ENCODE measurements around the gene NUTM1. TPM values are rescaled to one million over a fixed set of nuclear protein-coding genes. Genes with fewer than 3 reads are reported as not detected.
A peak's percentile ranks its signal among the peaks of the same experiment; 100 is the strongest.

The NUTM1 gene
- not detected for total RNA-seq

- Mint-ChIP-seq H3K9me3 (ENCODE audit: low read depth) (no peaks in the 10 kb centered on the region), H3K27ac (peak within 1 kb of the TSS; percentile 67), H3K4me1 (peaks cover 29% of the 10 kb centered on the region), H3K36me3 (peaks cover 23% of the 10 kb centered on the region), H3K27me3 (peaks cover 2% of the 10 kb centered on the region), H3K4me3 (no peak within 1 kb of the TSS)
- CTCF ChIA-PET: interaction anchor here (0.8 to 3.2 kb wide), 23 partner anchors 9 to 280 kb away, joined by 3 to 55 read pairs (median 4); partner anchors contain the start of genes KATNBL1 and LPCAT4
- ATAC-seq (peak; percentile 85), DNase-seq (peak; percentile 96)
Observed at GRCh38 chr15:34342737-34343575, at the start of gene NUTM1, which contains the start of gene NOP10. Gene NUTM1 (plus strand): TSS chr15:34343315. CDS start chr15:34343697, 382 bp downstream. Gene NOP10 (minus strand): TSS chr15:34343136. CDS start chr15:34343073, 63 bp downstream.

- H3K9me3 Mint-ChIP-seq (ENCODE audit: low read depth): no peaks in the 10 kb centered on the region
- no peak overlapping the region for H3K4me3 Mint-ChIP-seq
- DNase-seq (no peak), ATAC-seq (no peak)
- peaks cover 6% of the 10 kb centered on the region for H3K4me1 Mint-ChIP-seq
- no peak overlapping the region for H3K27ac Mint-ChIP-seq
- CTCF ChIA-PET: interaction anchor here (1.4 kb wide), 1 partner anchor 39 kb away, joined by 3 read pairs; no protein-coding TSS in a partner anchor
- H3K36me3 Mint-ChIP-seq: peaks cover 14% of the 10 kb centered on the region
- no peaks in the 10 kb centered on the region for H3K27me3 Mint-ChIP-seq
Observed at GRCh38 chr15:34297059-34297458, 46.1 kb upstream of the NUTM1 start.

GRCh38 chr15:34301058-34301457 lies 42.1 kb upstream of the NUTM1 start:
- CTCF ChIA-PET: no interaction called here
- no peak overlapping the region for H3K4me3 Mint-ChIP-seq
- H3K36me3 Mint-ChIP-seq: peaks cover 11% of the 10 kb centered on the region
- ATAC-seq (no peak), DNase-seq (no peak)
- no peaks in the 10 kb centered on the region for H3K27me3 Mint-ChIP-seq
- H3K9me3 Mint-ChIP-seq (ENCODE audit: low read depth): no peaks in the 10 kb centered on the region
- H3K27ac Mint-ChIP-seq: no peak overlapping the region
- H3K4me1 Mint-ChIP-seq: peaks cover 3% of the 10 kb centered on the region

- Mint-ChIP-seq H3K36me3 (peaks cover 18% of the 10 kb centered on the region), H3K4me1 (peaks cover 7% of the 10 kb centered on the region), H3K9me3 (ENCODE audit: low read depth) (no peaks in the 10 kb centered on the region), H3K4me3 (no peak overlapping the region), H3K27me3 (no peaks in the 10 kb centered on the region), H3K27ac (no peak overlapping the region)
- CTCF ChIA-PET: interaction anchor here (0.8 kb wide), 1 partner anchor 63 kb away, joined by 3 read pairs; no protein-coding TSS in a partner anchor
- ATAC-seq (no peak), DNase-seq (no peak)
Observed at GRCh38 chr15:34304613-34305012, 38.5 kb upstream of the NUTM1 start.

- ATAC-seq: no peak
- H3K27ac Mint-ChIP-seq: no peak overlapping the region
- CTCF ChIA-PET: no interaction called here
Observed at GRCh38 chr15:34311563-34311962, 31.6 kb upstream of the NUTM1 start.

GRCh38 chr15:34314491-34315490 lies 28.3 kb upstream of the NUTM1 start:
- CTCF ChIA-PET: no interaction called here

More at GRCh38 chr15:34311563-34311962, 31.6 kb upstream of the NUTM1 start:
- H3K36me3 Mint-ChIP-seq: peaks cover 25% of the 10 kb centered on the region
- no peak for DNase-seq
- peaks cover 29% of the 10 kb centered on the region for H3K4me1 Mint-ChIP-seq
- H3K4me3 Mint-ChIP-seq: no peak overlapping the region
- H3K27me3 Mint-ChIP-seq: no peaks in the 10 kb centered on the region
- H3K9me3 Mint-ChIP-seq (ENCODE audit: low read depth): no peaks in the 10 kb centered on the region

GRCh38 chr15:34318277-34319079 lies 24.6 kb upstream of the NUTM1 start:
- DNase-seq (no peak), ATAC-seq (peak; percentile 70)
- Mint-ChIP-seq H3K27me3 (no peaks in the 10 kb centered on the region), H3K4me1 (peaks cover 41% of the 10 kb centered on the region), H3K9me3 (ENCODE audit: low read depth) (no peaks in the 10 kb centered on the region), H3K36me3 (peaks cover 15% of the 10 kb centered on the region), H3K27ac (peak overlapping the region; percentile 86), H3K4me3 (peak overlapping the region; percentile 92)
- CTCF ChIA-PET: interaction anchor here (1.0 to 3.6 kb wide), 4 partner anchors 10 to 269 kb away, joined by 3 to 20 read pairs (median 4); partner anchors contain the start of gene LPCAT4

More at GRCh38 chr15:34314491-34315490, 28.3 kb upstream of the NUTM1 start:
- Mint-ChIP-seq H3K27me3 (no peaks in the 10 kb centered on the region), H3K4me3 (no peak overlapping the region), H3K27ac (no peak overlapping the region), H3K4me1 (peaks cover 42% of the 10 kb centered on the region), H3K36me3 (peaks cover 18% of the 10 kb centered on the region), H3K9me3 (ENCODE audit: low read depth) (no peaks in the 10 kb centered on the region)
- ATAC-seq (no peak), DNase-seq (no peak)

GRCh38 chr15:34323217-34323616 lies 19.9 kb upstream of the NUTM1 start:
- ATAC-seq: no peak
- CTCF ChIA-PET: no interaction called here

GRCh38 chr15:34324933-34325332 lies 18.2 kb upstream of the NUTM1 start:
- DNase-seq (no peak), ATAC-seq (no peak)
- no peak overlapping the region for H3K27ac Mint-ChIP-seq
- peaks cover 43% of the 10 kb centered on the region for H3K4me1 Mint-ChIP-seq
- CTCF ChIA-PET: interaction anchor here (0.8 to 2.0 kb wide), 5 partner anchors 10 to 84 kb away, joined by 3 to 8 read pairs (median 4); partner anchors contain the start of gene LPCAT4
- no peaks in the 10 kb centered on the region for H3K27me3 Mint-ChIP-seq
- no peaks in the 10 kb centered on the region for H3K9me3 Mint-ChIP-seq (ENCODE audit: low read depth)
- H3K36me3 Mint-ChIP-seq: peaks cover 4% of the 10 kb centered on the region
- no peak overlapping the region for H3K4me3 Mint-ChIP-seq

More at GRCh38 chr15:34323217-34323616, 19.9 kb upstream of the NUTM1 start:
- no peak overlapping the region for H3K27ac Mint-ChIP-seq
- H3K36me3 Mint-ChIP-seq: peaks cover 4% of the 10 kb centered on the region
- DNase-seq: no peak
- no peaks in the 10 kb centered on the region for H3K27me3 Mint-ChIP-seq
- peaks cover 43% of the 10 kb centered on the region for H3K4me1 Mint-ChIP-seq
- no peak overlapping the region for H3K4me3 Mint-ChIP-seq
- H3K9me3 Mint-ChIP-seq (ENCODE audit: low read depth): no peaks in the 10 kb centered on the region

- Mint-ChIP-seq H3K4me3 (no peak overlapping the region), H3K27me3 (no peaks in the 10 kb centered on the region), H3K36me3 (peaks cover 4% of the 10 kb centered on the region), H3K4me1 (peaks cover 47% of the 10 kb centered on the region), H3K9me3 (ENCODE audit: low read depth) (no peaks in the 10 kb centered on the region), H3K27ac (no peak overlapping the region)
- CTCF ChIA-PET: interaction anchor here (0.8 to 2.0 kb wide), 4 partner anchors 10 to 84 kb away, joined by 3 to 8 read pairs (median 6); partner anchors contain the start of genes LPCAT4, NOP10 and NUTM1
- ATAC-seq (no peak), DNase-seq (no peak)
Observed at GRCh38 chr15:34325368-34325767, 17.7 kb upstream of the NUTM1 start.

- Mint-ChIP-seq H3K4me3 (peak overlapping the region; percentile 59), H3K36me3 (peaks cover 8% of the 10 kb centered on the region), H3K27me3 (no peaks in the 10 kb centered on the region), H3K9me3 (ENCODE audit: low read depth) (no peaks in the 10 kb centered on the region), H3K4me1 (peaks cover 64% of the 10 kb centered on the region), H3K27ac (peak overlapping the region; percentile 78)
- ATAC-seq (no peak), DNase-seq (no peak)
- CTCF ChIA-PET: interaction anchor here (0.9 to 3.0 kb wide), 7 partner anchors 10 to 289 kb away, joined by 3 to 20 read pairs (median 17); partner anchors contain the start of genes AVEN, LPCAT4, NOP10 and NUTM1
Observed at GRCh38 chr15:34327906-34328305, 15.2 kb upstream of the NUTM1 start.

- ATAC-seq: no peak
- Mint-ChIP-seq H3K27me3 (no peaks in the 10 kb centered on the region), H3K36me3 (peaks cover 6% of the 10 kb centered on the region), H3K27ac (peak overlapping the region; percentile 78), H3K9me3 (ENCODE audit: low read depth) (no peaks in the 10 kb centered on the region), H3K4me3 (peak overlapping the region; percentile 11), H3K4me1 (peaks cover 72% of the 10 kb centered on the region)
- DNase-seq: no peak
- CTCF ChIA-PET: interaction anchor here (0.7 to 3.0 kb wide), 10 partner anchors 8 to 88 kb away, joined by 3 to 20 read pairs (median 10); partner anchors contain the start of genes LPCAT4, NOP10, NUTM1 and SLC12A6
Observed at GRCh38 chr15:34329006-34329405, 14.1 kb upstream of the NUTM1 start.

All from activated CD8-positive, alpha-beta memory T cell treated with anti-CD3 and anti-CD28 coated beads, Interleukin-2, amount 10 ng/mL, durations not matched to agents 7 days and 5 days (primary cell).